HG03045 (cell line): ENCODE data around the gene RBM41.

Source experiments
- ATAC-seq: cut with Tn5 transposase; IDR thresholded peaks from one replicate; pipeline ENCODE4 v1.9.1; 2021; ENCODE audit warnings: mild to moderate bottlenecking, moderate library complexity; ENCODE audit not compliant: unreplicated experiment

Gene RBM41

DNA sequence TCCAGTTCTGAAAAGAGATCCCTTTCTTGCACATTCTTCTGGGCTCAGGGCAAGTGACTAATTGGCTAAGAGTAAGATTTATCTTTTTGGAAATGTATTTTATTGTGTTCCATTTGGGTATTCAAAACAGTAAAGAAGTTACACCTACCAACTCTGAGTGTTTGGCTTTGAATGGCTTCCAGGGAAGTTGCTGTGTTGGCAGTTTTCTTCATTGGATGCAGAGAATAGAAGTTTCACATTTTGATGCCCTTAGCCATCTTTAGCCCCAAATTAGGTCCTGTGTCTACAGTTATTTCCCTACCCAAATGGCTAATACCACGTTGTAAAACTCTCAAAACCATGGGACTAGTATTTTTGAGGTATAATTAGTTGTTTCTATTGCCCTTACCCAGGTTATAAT, 88.9 kb downstream of the RBM41 start:
- ATAC-seq: no peak

DNA sequence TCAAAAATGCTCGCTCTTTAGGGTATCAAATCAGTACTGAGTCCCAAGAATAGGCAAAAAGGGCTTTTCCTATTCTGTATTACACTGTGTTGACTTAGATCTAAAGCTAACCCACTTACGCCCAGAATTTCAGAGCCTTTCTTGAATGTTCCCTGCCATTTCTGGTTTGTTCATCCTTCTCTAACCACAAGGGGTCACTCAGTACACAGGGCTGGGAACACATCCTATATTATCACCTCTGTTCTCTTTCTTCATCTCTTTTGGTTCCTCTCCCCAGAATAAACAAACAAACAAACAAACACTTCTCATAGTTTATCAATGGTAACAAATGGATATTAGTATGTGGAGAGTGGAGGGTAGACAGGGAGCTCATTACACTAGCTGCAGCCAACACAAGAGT, 93.1 kb downstream of the RBM41 start:
- no peak for ATAC-seq

DNA sequence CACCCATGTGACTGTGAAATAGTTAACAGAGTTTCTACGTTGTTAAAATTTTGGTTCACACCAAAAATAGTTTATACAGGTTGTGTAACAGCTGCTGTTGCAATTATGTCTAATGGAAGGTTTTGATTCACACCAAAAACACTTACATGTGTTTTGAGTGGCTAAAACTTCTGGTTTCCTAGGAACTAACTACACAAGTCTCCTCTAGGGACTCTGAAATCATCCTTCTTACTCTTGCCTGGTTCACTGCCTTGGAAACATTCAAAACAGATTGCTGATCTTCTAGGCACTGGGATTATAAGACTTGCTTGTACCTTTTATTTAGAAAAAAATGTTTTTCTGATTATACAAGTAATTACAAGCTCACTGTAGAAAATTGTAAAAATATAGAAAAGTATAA, 103.7 kb downstream of the RBM41 start:
- ATAC-seq: no peak
